GM19395 (cell line): Measurements from ENCODE around the gene UBR3.
"Not testable (repeated sequence)": the region's sequence is repeated elsewhere in the genome, so short reads cannot be mapped to it uniquely, and the experiment has no call there.

ENCODE experiments used
- ATAC-seq: cut with Tn5 transposase; IDR thresholded peaks from one replicate; pipeline ENCODE4 v1.9.1; 2021; ENCODE audit warnings: mild to moderate bottlenecking, moderate library complexity; ENCODE audit not compliant: unreplicated experiment

The UBR3 gene

GRCh38 chr2:169867579-169867978 lies 40.3 kb downstream of the UBR3 start:
- no peak for ATAC-seq

- ATAC-seq: no peak
Measured at GRCh38 chr2:169868951-169869350, 41.7 kb downstream of the UBR3 start.

- not testable (repeated sequence) for ATAC-seq
Measured at GRCh38 chr2:169871369-169871768, 44.1 kb downstream of the UBR3 start.

- ATAC-seq: no peak
Measured at GRCh38 chr2:169871994-169872393, 44.7 kb downstream of the UBR3 start.

- ATAC-seq: no peak
Measured at GRCh38 chr2:169877398-169877797, 50.1 kb downstream of the UBR3 start.

GRCh38 chr2:169887120-169887519 lies 59.9 kb downstream of the UBR3 start:
- no peak for ATAC-seq

GRCh38 chr2:169891593-169892298 lies 64.5 kb downstream of the UBR3 start:
- ATAC-seq: no peak

- no peak for ATAC-seq
Measured at GRCh38 chr2:169892951-169893350, 65.7 kb downstream of the UBR3 start.

GRCh38 chr2:169895294-169895985 lies 68.2 kb downstream of the UBR3 start:
- no peak for ATAC-seq

- ATAC-seq: no peak
Measured at GRCh38 chr2:169897834-169898233, 70.6 kb downstream of the UBR3 start.

- not testable (repeated sequence) for ATAC-seq
Measured at GRCh38 chr2:169900103-169900502, 72.8 kb downstream of the UBR3 start.

GRCh38 chr2:169900686-169901085 lies 73.4 kb downstream of the UBR3 start:
- ATAC-seq: no peak

GRCh38 chr2:169906731-169907130 lies 79.5 kb downstream of the UBR3 start:
- no peak for ATAC-seq

- no peak for ATAC-seq
Measured at GRCh38 chr2:169909376-169909775, 82.1 kb downstream of the UBR3 start.

- no peak for ATAC-seq
Measured at GRCh38 chr2:169910109-169910799, 83.0 kb downstream of the UBR3 start.

GRCh38 chr2:169911119-169911518 lies 83.9 kb downstream of the UBR3 start:
- ATAC-seq: no peak

- ATAC-seq: no peak
Measured at GRCh38 chr2:169916623-169917022, 89.4 kb downstream of the UBR3 start.

- ATAC-seq: no peak
Measured at GRCh38 chr2:169923977-169924376, 96.7 kb downstream of the UBR3 start.

- no peak for ATAC-seq
Measured at GRCh38 chr2:169925968-169926367, 98.7 kb downstream of the UBR3 start.

- ATAC-seq: no peak
Measured at GRCh38 chr2:169928463-169928864, 101.2 kb downstream of the UBR3 start.

- peak; percentile 68 for ATAC-seq
Measured at GRCh38 chr2:169933124-169933711, 106.0 kb downstream of the UBR3 start.

- not testable (repeated sequence) for ATAC-seq
Measured at GRCh38 chr2:169936652-169937051, 109.4 kb downstream of the UBR3 start.
